Measurements from ENCODE around the gene PTPRR. TPM values are rescaled to one million over a fixed set of nuclear protein-coding genes. Genes with fewer than 3 reads are reported as not detected.

The PTPRR gene
- total RNA-seq, 4 donors from 2014 or later: 0.12 to 0.67 (median 0.45) TPM

DNA sequence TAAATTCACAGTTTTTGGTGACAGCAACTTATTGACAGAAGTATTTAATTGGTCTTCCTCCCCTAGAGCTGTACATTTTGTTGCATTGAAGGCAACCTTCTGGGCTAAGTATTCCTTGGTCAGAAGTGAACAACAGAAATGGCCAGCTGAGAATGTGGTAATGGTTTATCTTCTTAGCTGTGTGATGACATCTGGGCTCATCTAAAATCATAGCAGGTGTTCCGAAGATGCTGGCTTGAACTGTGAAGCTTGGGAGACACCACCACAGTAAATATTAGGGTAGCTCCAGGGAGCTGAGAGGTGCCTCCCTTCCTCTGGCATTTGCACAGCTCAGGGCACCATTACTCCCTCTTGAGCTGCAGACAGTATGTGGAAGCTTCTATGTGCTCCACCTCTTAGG, 279.6 kb downstream of the PTPRR start:
- Histone ChIP-seq H3K9me3 (no peaks in the 10 kb centered on the region), H3K36me3 (no peaks in the 10 kb centered on the region), H3K27me3 (peaks cover 5% of the 10 kb centered on the region), H3K27ac (no peak overlapping the region), H3K4me3 (no peak overlapping the region), H3K4me1 (peaks cover 0 to 11% (median 0%) of the 10 kb centered on the region in 3 donors)
- TF ChIP-seq, protein P1, sequence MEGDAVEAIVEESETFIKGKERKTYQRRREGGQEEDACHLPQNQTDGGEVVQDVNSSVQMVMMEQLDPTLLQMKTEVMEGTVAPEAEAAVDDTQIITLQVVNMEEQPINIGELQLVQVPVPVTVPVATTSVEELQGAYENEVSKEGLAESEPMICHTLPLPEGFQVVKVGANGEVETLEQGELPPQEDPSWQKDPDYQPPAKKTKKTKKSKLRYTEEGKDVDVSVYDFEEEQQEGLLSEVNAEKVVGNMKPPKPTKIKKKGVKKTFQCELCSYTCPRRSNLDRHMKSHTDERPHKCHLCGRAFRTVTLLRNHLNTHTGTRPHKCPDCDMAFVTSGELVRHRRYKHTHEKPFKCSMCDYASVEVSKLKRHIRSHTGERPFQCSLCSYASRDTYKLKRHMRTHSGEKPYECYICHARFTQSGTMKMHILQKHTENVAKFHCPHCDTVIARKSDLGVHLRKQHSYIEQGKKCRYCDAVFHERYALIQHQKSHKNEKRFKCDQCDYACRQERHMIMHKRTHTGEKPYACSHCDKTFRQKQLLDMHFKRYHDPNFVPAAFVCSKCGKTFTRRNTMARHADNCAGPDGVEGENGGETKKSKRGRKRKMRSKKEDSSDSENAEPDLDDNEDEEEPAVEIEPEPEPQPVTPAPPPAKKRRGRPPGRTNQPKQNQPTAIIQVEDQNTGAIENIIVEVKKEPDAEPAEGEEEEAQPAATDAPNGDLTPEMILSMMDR (IDR thresholded peaks at IDR 0.05): no peak
- no peak for TF ChIP-seq POLR2A (IDR thresholded peaks at IDR 0.05)
- TF ChIP-seq EP300 (IDR thresholded peaks at IDR 0.05): no peak
- TF ChIP-seq POLR2AphosphoS5 (IDR thresholded peaks at IDR 0.05): no peak
- ATAC-seq: no peak
- WGBS, 2 donors (ENCODE audit: low coverage in 1 of 2): 57 to 86% methylated on average over 1 of the region's 1 CpG

DNA sequence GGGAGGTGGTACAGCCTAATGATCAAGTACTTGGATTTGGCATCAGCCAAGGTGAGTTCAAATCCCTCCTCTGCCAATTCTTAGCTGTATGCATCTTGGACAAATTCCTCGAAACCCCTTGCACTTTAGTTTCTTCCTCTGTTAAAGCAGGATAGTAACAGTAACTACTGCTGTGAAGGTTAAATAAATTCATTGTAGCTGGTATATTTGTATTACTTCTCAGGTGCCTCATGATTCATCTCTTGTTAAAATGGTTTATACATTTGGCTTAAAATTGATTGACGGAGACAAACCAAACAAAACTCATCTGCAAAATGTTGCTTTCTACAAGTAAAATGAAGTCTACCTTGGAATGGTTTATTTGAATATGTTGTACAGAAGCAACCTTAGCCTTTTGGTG, 281.0 kb downstream of the PTPRR start:
- H3K4me3 ChIP-seq: no peak overlapping the region
- H3K27me3 ChIP-seq: peaks cover 5% of the 10 kb centered on the region
- H3K36me3 ChIP-seq: no peaks in the 10 kb centered on the region
- ATAC-seq: no peak
- 79 to 80% methylated on average over 2 of the region's 2 CpGs for WGBS, 2 donors (ENCODE audit: low coverage in 1 of 2)
- H3K27ac ChIP-seq: no peak overlapping the region
- H3K4me1 ChIP-seq: no peaks in the 10 kb centered on the region
- H3K9me3 ChIP-seq: no peaks in the 10 kb centered on the region
- TF ChIP-seq POLR2A (IDR thresholded peaks at IDR 0.05) (no peak), EP300 (IDR thresholded peaks at IDR 0.05) (no peak), POLR2AphosphoS5 (IDR thresholded peaks at IDR 0.05) (no peak)
- TF ChIP-seq, protein P1 (IDR thresholded peaks at IDR 0.05): no peak

DNA sequence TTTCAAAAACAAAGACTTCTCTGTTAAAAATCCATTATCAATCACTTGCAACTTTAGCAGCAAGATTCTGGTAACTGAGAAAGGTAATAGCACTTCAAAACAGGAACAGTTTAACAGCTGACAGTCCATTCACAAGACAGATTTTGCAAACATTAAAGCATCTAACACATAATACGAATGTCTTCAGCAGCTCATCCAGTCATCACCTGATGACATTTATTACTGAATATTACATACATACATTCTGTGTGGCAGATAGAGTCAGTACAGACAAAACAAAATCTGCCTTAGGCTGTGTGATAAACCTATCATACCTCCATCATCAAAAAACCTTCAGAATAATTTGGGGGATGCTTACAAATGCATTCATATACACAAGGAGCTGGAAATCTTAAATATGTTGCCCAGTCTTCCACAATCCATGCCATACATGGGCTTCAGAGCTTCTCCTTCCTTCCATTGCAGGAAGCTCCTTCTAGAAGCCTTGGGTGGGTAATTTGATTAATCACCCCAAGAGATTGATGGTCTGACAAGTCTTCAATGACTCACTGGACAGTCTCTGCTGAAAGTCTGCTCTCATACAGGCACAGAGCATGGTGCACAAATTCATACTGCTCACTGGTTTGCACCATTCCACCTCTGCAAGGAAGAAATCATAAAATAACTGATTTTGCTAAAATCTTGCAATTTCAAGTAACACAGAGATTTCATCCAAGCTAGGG, 281.7 kb downstream of the PTPRR start:
- H3K4me1 ChIP-seq: no peaks in the 10 kb centered on the region
- WGBS, 2 donors (ENCODE audit: low coverage in 1 of 2): 50 to 78% methylated on average over 1 of the region's 1 CpG
- no peaks in the 10 kb centered on the region for H3K9me3 ChIP-seq
- no peak for ATAC-seq
- no peak overlapping the region for H3K4me3 ChIP-seq
- no peak overlapping the region for H3K27ac ChIP-seq
- TF ChIP-seq POLR2A (IDR thresholded peaks at IDR 0.05): no peak
- TF ChIP-seq EP300 (IDR thresholded peaks at IDR 0.05): no peak
- TF ChIP-seq, protein P1 (IDR thresholded peaks at IDR 0.05): no peak
- TF ChIP-seq POLR2AphosphoS5 (IDR thresholded peaks at IDR 0.05): no peak
- H3K36me3 ChIP-seq: no peaks in the 10 kb centered on the region
- H3K27me3 ChIP-seq: peaks cover 5% of the 10 kb centered on the region

DNA sequence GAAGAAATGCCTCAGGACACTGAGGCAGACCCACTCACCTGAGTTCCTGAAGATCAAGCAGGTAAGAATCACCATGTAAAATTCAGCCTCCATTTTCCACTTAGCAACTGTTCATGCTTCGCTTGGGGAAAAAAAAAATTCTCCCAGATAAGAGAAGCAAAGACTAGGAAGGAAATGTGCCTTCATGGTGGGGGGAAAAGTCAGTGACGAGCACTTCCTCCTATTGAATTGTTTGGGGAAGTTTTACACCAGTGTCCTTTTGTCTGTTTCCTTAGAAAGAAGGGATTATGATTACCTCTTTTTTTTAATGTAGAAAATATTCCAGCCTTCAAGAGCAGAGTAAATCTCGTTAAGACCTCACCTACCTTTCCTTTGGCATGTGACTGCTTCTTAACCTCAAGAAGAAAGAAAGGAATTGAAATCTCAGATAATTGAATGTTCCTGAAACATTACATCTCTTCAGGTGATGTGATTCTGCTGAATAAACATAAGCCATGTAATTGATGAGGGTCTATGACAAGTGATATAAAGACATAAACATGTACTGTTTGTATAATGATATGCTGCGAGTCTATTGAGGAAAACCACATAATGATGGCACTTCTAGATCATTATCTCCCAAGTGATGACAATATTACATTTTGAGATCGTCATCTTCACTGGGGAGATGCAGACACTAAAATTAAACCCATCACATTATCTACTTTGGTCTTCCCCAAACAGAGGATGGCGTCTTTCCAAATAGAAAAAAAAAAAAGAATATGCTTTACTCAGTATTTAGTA, 283.0 kb downstream of the PTPRR start, which contains the start of gene PTPRB:
Gene PTPRB (minus strand): TSS at position 127 of the 783 bp plus-strand sequence. CDS start 34 bp downstream, at position 93.
- H3K4me3 ChIP-seq: peak within 1 kb of the TSS in 1 of 2 donors; percentile 28
- H3K27ac ChIP-seq: peak within 1 kb of the TSS in 3 of 4 donors; percentile 32 to 52 (median 50)
- ATAC-seq: no peak
- TF ChIP-seq, protein P1 (IDR thresholded peaks at IDR 0.05): no peak
- TF ChIP-seq POLR2A (IDR thresholded peaks at IDR 0.05) (no peak), POLR2AphosphoS5 (IDR thresholded peaks at IDR 0.05) (no peak), EP300 (IDR thresholded peaks at IDR 0.05) (no peak)
- no peaks in the 10 kb centered on the region for H3K9me3 ChIP-seq
- H3K4me1 ChIP-seq: no peaks in the 10 kb centered on the region
- no peaks in the 10 kb centered on the region for H3K36me3 ChIP-seq
- peaks cover 5% of the 10 kb centered on the region for H3K27me3 ChIP-seq
- 51 to 52% methylated on average over 4 to 6 of the region's 6 CpGs for WGBS, 2 donors (ENCODE audit: low coverage in 1 of 2)

Data from gastroesophageal sphincter (tissue), 4 donors.